Activated CD4-positive, alpha-beta T cell treated with anti-CD3 and anti-CD28 coated beads for 1 hour (primary cell): ENCODE data around the gene TXNRD2.
"Not testable (repeated sequence)": the region's sequence is repeated elsewhere in the genome, so short reads cannot be mapped to it uniquely, and the experiment has no call there.

Experiments
- DNase-seq: peaks from one replicate; pipeline ENCODE4 v3.0.0-alpha.2; 2020

TXNRD2 gene

GRCh38 chr22:19942157-19943081 is 801 bp upstream of the TXNRD2 start:
- no peak for DNase-seq

DNA sequence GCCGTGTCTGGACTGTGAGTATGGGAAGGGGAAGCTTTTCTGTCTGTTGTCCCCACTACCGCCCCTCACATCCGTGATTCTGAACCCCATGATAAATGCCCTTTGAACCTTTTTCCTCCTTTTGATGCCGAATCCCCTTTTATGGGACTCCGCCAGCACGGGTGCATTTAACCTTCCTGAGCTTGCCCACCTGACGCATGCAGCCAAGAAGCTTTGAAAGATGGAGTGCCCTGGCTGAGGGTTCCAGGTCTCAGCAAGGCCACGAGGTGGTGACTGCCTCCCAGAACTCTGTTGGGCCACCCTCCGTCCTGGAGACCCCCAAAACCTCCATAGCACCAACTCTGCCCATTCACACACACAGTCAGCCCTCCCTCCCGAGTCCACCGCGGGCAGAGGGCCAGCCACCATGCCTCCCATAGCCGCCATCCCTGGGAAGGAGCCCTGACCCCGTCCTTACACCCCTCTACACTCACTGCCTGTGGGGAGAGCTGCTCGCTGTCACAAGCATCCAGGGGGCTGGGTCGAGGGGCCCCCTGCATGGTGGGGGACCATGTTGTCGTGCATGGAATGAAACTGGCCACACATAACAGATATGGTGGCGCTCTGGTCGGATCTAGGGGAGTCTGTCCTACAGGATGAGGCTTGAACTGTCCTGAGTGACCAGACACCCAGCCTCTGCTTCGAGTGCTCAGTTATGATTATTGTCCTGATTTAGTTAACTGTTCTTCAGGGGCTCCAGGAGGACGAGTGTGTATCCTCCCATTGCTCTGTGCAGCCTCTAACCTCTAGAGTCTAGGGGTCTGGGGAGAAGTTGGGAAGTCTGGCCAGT is 868 bp downstream of the TXNRD2 start:
- DNase-seq = no peak

DNA sequence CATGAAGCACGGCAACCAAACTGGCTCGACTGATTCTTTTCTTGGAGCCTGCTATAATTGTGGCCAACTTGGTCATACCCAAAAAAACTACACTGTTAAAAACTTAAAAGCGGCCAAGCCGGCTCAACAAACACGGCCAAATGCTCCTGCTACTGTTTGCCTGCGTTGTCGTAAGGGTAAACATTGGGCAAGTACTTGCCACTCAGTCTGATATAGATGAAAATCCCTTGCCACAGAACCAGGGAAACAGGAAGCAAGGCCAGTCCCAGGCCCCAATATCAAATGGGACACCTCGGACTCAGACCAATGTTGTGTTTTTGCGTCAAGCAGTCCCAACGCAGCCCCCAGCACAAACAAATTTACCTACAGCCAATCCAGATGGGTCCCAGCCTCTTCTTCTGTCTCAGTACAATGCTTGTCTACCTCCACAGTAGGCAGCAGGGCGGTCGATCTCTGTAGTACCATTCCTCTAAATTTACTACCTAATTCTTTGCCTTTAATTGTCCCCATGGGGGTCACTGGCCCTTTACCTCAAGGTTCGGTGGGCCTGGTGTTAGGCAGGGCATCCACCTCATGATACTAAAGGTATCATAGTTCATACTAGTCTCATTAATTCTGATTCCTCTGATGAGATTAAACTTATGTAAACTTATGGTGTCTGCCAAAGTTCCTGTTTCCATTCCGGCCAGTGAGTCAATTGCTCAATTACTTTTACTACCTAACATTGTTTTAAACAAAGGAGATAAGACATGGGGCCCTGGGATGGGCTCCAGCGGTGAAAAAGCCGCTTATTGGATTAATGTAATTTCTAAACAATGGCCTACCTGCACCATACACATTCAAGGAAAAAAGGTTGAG is 3.8 kb downstream of the TXNRD2 start:
- no peak for DNase-seq

GRCh38 chr22:19936513-19936912 is 5.1 kb downstream of the TXNRD2 start:
- no peak for DNase-seq

DNA sequence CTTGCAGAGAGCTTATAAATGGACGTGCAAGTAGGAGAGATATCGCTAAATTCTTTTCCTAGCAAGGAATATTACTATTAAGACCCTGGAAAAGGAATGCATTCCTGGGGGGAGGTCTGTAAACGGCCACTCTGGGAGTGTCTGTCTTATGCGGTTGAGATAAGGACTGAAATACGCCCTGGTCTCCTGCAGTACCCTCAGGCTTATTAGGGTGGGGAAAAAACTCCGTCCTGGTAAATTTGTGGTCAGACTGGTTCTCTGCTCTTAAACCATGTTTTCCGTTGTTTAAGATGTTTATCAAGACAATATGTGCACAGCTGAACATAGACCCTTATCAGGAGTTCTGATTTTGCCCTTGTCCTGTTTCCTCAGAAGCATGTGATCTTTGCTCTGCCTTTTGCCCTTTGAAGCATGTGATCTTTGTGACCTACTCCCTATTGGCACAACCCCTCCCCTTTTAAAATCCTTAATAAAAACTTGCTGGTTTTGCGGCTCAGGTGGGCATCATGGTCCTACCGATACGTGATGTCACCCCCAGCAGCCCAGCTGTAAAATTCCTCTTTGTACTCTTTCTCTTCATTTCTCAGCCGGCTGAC is 6.4 kb downstream of the TXNRD2 start:
- not testable (repeated sequence) for DNase-seq

GRCh38 chr22:19933341-19934241 is 8.0 kb downstream of the TXNRD2 start:
- DNase-seq = no peak

DNA sequence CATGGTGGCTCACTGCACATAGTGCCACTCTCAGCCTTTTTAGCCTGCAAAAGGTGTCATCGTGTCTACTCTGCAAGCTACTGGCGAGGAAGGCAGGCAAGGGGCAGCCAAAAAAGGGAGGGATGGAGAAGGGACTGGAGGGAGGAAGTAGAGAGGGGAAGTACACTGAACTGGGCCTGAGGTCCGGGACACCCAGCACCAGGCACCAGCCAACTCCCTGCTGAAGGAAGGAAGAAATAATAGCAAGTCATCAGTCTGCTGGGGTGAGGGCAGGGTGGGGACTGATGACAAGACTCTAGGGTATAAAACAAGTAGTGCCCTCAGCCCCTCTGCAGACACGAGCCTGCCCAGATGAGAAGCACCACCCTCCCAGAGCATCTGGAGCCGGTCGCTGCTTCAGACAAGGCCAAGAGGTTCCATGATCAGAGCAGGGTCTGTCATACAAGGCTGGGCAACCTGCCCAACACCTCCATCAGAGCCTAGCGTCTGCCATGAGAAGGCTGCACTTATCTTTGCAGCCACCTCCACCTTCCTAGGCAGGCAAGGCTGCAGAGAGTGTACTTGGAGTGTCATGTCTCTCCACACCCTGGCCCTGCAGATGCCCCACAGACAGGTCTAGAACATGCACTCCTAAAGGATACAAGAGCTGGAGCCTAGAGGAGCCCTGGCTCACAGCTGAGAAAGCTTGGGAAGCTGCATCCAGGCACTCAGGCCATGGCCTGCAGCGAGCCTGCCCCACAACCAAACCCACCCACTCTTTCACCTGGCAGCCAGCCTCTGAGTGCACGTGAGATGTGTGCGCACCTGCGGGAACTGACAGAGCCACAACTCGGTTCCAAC is 9.0 kb downstream of the TXNRD2 start:
- no peak for DNase-seq

DNA sequence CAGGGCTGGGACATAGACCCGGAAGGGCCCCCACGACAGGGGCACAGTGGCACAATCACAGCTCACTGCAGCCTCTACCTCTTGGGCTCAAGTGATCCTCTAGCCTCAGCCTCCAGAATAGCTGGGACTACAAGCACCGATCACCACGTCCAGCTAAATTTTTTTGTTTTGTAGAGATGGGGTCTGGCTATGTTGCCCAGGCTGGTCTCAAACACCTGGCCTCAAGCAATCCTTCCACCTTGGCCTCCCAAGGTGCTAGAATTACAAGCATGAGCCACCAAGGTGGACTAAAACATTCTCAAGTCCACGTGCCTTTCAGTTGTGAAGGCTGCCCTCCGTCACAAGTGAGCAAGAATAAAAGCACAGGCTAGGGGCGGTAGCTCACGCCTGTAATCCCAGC is 10.1 kb downstream of the TXNRD2 start:
- DNase-seq = no peak

DNA sequence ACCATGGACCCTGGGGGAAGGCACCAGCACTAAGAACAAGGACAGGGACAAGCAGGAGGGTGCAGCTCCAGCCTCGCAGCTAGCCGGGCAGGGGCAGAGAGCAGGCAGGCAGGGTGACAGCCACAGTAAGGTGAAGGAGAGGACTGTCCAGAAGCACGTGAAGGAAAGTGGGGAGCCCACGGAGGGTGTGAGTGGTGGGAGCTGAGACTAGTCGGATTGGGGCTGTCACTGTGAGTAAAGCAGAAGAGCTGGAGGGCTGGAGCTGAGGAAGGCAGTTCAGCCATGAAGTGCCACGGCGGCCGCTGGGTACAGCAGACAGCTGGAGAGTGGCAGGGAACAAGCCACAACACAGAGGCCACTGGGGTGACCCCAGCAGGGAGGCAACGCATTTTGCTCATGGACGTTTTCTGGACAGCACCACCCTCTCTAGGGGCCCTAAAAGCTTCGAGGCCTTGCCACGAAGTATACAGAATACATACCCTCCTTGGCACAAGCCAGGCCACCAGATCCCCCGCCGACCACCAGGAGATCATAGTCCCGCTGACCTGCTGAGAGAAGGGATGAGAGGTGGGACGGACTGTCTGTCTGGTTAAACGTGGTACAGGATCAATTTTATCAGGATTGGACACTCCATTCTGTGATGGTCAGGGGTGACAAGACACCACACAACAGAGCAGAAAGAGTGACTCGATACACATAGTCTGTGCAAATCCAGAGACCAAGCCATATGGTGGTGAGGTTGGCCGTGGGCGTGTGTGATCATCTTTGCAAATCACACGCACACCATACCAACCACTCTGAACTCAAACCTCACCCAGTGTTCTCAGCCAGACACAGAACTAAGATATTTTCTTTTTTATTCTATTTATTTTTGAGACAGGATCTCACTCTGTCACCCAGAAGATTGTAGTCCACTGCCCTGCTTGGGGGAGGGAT is 10.8 kb downstream of the TXNRD2 start:
- no peak for DNase-seq

GRCh38 chr22:19929586-19930550 is 11.8 kb downstream of the TXNRD2 start:
- no peak for DNase-seq

DNA sequence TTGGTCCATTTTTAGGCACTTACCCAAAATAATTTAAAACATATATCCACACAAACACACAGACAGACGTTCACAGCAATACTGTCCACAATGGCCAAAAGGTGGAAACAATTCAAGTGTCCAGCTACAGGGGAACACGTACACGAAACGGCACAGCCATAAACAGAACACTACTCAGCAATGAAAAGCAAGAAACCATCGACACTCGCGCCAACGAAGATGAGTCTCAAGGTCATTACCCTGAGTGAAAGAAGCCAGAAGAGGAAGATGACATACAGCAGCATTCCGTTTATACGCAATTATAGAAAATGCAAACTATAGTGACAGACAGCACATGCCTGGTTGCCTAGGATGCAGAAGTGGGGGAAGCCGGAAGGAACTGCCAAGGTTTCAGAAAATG is 13.4 kb downstream of the TXNRD2 start:
- no peak for DNase-seq

GRCh38 chr22:19927696-19928095 is 13.9 kb downstream of the TXNRD2 start:
- DNase-seq = no peak

DNA sequence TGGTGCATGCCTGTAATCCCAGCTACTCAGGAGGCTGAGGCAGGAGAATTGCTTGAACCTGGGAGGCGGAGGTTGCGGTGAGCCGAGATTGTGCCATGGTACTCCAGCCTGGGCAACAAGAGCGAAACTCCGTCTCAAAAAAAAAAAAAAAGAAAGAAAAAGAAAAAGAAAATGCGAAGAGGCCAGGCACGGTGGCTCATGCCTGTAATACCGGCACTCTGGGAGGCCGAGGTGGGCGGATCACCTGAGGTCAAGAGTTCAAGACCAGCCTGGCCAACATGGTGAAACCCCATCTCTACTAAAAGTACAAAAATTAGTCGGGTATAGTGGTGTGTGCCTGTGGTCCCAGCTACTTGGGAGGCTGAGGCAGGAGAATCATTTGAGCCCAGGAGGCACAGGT is 15.6 kb downstream of the TXNRD2 start:
- DNase-seq = not testable (repeated sequence)

GRCh38 chr22:19923914-19924513 is 17.6 kb downstream of the TXNRD2 start:
- DNase-seq = no peak

- DNase-seq = no peak
Observed at GRCh38 chr22:19921544-19922081, 20.0 kb downstream of the TXNRD2 start.

- no peak for DNase-seq
Observed at GRCh38 chr22:19919701-19920363, 21.8 kb downstream of the TXNRD2 start.
